Measurements from ENCODE around the gene C16orf46. TPM values are rescaled to one million over a fixed set of nuclear protein-coding genes. Genes with fewer than 3 reads are reported as not detected.

The C16orf46 gene
- total RNA-seq, 1 experiment from 2014 or later = 3.8 TPM

DNA sequence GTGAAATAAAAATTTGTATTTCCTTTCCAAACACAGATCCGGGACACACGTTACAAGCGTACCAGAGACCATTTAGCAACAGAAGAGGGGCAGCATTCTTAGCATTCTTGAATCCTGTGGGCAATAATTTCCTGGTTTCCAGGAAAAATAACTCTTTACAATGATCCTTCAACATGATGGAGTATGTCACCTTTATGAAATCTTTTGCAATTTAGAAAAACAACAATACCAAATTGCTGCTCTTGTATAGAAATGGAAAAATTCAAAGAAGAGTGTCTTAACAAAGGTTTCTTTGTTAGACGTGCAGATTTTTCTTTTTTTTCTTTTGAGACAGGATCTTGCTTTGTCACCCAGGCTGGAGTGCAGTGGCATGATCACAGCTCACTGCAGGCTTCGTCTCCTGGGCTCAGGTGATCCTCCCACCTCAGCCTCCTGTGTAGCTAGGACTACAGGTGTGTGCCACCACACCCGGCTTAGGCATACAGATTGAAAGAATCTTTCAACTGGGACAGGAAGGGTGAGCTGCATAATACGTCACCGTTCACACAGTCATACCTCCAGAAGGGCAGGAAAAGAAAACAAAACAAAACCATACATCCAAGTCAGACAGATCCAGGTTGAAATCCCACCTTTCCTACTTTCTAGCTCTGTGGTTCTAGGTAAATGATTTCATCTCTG, 29.9 kb upstream of the C16orf46 start:
- Mint-ChIP-seq H3K4me3 (ENCODE audit: unreplicated experiment) (no peak overlapping the region), H3K4me1 (ENCODE audit: insufficient read depth, unreplicated experiment) (no peaks in the 10 kb centered on the region), H3K9me3 (ENCODE audit: unreplicated experiment) (no peaks in the 10 kb centered on the region), H3K27me3 (ENCODE audit: insufficient read depth, unreplicated experiment) (no peaks in the 10 kb centered on the region), H3K27ac (ENCODE audit: low read depth, unreplicated experiment) (no peak overlapping the region), H3K36me3 (ENCODE audit: insufficient read depth, unreplicated experiment) (no peaks in the 10 kb centered on the region)
- no peak for DNase-seq (ENCODE audit: unreplicated experiment)
- no TSS peak for BruUV-seq (replicated peaks)
- TF ChIP-seq CTCF (IDR thresholded peaks at IDR 0.05; ENCODE audit: unreplicated experiment) = no peak
- CTCF ChIA-PET = interaction anchor here (0.6 kb wide), 1 partner anchor 22 kb away, joined by 3 read pairs; no protein-coding TSS in a partner anchor
- intact Hi-C loops (cut with micrococcal nuclease) = no loop called here
- POLR2A ChIA-PET = no interaction called here

DNA sequence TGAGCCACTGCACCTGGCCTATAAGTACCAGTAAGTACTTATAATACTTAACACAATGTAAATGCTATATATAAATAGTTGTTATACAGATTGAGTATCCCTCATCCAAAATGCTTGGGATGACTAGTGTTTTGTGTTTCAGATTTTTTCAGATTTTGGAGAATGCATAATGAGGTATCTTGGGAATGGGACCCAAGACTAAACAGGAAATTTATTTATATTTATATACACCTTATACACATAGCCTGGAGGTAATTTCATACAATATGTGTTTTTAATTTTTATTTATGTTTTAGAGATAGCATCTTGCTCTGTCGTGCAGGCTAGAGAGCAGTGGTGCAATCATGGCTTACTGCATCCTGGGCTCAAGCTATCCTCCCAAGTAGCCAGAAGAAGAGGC, 28.9 kb upstream of the C16orf46 start:
- H3K4me3 Mint-ChIP-seq (ENCODE audit: unreplicated experiment) = no peak overlapping the region
- intact Hi-C loops (cut with micrococcal nuclease) = no loop called here
- ChIA-PET CTCF (no interaction called here), POLR2A (no interaction called here)
- H3K27ac Mint-ChIP-seq (ENCODE audit: low read depth, unreplicated experiment) = no peak overlapping the region
- no peak for DNase-seq (ENCODE audit: unreplicated experiment)
- no TSS peak for BruUV-seq (replicated peaks)
- H3K36me3 Mint-ChIP-seq (ENCODE audit: insufficient read depth, unreplicated experiment) = no peaks in the 10 kb centered on the region
- TF ChIP-seq CTCF (IDR thresholded peaks at IDR 0.05; ENCODE audit: unreplicated experiment) = no peak
- no peaks in the 10 kb centered on the region for H3K9me3 Mint-ChIP-seq (ENCODE audit: unreplicated experiment)
- H3K27me3 Mint-ChIP-seq (ENCODE audit: insufficient read depth, unreplicated experiment) = no peaks in the 10 kb centered on the region
- H3K4me1 Mint-ChIP-seq (ENCODE audit: insufficient read depth, unreplicated experiment) = no peaks in the 10 kb centered on the region

DNA sequence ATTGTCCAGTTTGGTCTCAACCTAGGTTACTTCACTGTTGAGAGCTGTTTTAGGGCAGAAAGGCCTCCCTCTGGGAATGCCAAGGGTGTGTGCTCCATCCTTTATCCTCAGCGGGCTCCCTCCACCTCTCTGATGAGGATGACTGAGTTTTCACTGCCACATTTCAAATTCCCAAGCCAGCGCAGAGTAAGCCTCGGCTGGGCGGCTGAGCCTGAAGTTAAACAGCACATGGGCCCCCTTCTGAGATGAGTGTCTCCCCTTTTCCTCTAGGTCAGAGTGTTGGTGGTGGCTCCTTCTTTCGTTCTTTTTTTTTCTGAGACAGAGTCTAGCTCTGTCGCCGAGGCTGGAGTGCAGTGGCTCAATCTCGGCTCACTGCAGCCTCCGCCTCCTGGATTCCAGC, 24.7 kb upstream of the C16orf46 start:
- H3K27ac Mint-ChIP-seq (ENCODE audit: low read depth, unreplicated experiment) = no peak overlapping the region
- BruUV-seq (replicated peaks) = no TSS peak
- no peak overlapping the region for H3K4me3 Mint-ChIP-seq (ENCODE audit: unreplicated experiment)
- H3K4me1 Mint-ChIP-seq (ENCODE audit: insufficient read depth, unreplicated experiment) = no peaks in the 10 kb centered on the region
- CTCF ChIA-PET = interaction anchor here (0.7 kb wide), 1 partner anchor 9 kb away, joined by 3 read pairs; no protein-coding TSS in a partner anchor
- POLR2A ChIA-PET = no interaction called here
- TF ChIP-seq CTCF (IDR thresholded peaks at IDR 0.05; ENCODE audit: unreplicated experiment) = no peak
- no peaks in the 10 kb centered on the region for H3K27me3 Mint-ChIP-seq (ENCODE audit: insufficient read depth, unreplicated experiment)
- DNase-seq (ENCODE audit: unreplicated experiment) = no peak
- no peaks in the 10 kb centered on the region for H3K36me3 Mint-ChIP-seq (ENCODE audit: insufficient read depth, unreplicated experiment)
- H3K9me3 Mint-ChIP-seq (ENCODE audit: unreplicated experiment) = no peaks in the 10 kb centered on the region
- intact Hi-C loops (cut with micrococcal nuclease) = no loop called here

DNA sequence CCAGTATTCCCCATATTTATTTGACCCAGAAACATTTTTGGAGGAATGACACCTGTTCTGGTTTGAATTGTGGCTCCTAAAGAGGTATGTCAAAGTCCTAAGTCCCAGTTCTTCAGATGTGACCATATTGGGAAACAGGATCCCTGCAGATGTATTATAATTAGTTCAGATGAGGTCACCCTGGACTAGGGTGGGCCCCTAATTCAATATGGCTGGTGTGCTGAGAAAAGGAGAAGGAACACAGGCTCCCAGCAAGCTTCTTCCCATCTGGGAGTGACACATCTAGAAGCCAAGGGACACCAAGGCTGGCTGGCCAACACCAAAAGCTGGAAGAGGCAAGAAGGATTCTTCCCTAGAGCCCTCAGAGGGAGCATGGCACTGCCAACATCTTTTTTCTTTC, 22.9 kb upstream of the C16orf46 start:
- no peaks in the 10 kb centered on the region for H3K4me1 Mint-ChIP-seq (ENCODE audit: insufficient read depth, unreplicated experiment)
- H3K9me3 Mint-ChIP-seq (ENCODE audit: unreplicated experiment) = no peaks in the 10 kb centered on the region
- no peak for DNase-seq (ENCODE audit: unreplicated experiment)
- BruUV-seq (replicated peaks) = no TSS peak
- no peak for TF ChIP-seq CTCF (IDR thresholded peaks at IDR 0.05; ENCODE audit: unreplicated experiment)
- no peak overlapping the region for H3K27ac Mint-ChIP-seq (ENCODE audit: low read depth, unreplicated experiment)
- no peaks in the 10 kb centered on the region for H3K27me3 Mint-ChIP-seq (ENCODE audit: insufficient read depth, unreplicated experiment)
- no peak overlapping the region for H3K4me3 Mint-ChIP-seq (ENCODE audit: unreplicated experiment)
- intact Hi-C loops (cut with micrococcal nuclease) = no loop called here
- POLR2A ChIA-PET = no interaction called here
- H3K36me3 Mint-ChIP-seq (ENCODE audit: insufficient read depth, unreplicated experiment) = no peaks in the 10 kb centered on the region
- CTCF ChIA-PET = interaction anchor here (0.6 to 1.2 kb wide), 2 partner anchors 29 to 773 kb away, joined by 3 to 4 read pairs; no protein-coding TSS in a partner anchor

Data from MCF 10A (cell line).